Loucy (cell line): Measurements from ENCODE around the gene PUDP.

Source experiments
- EZH2phosphoT487 ChIP-seq: fragments of 200-600 bp; IDR thresholded peaks from 2 replicates; pipeline ENCODE4 v1.6.1; 2018; ENCODE audit warnings: antibody characterized with exemption, mild to moderate bottlenecking, moderate library complexity, borderline replicate concordance
- TF ChIP-seq, protein P1 (sequence below): fragments of 200-600 bp; sonication (generic); conservative IDR thresholded peaks from 2 replicates; pipeline ENCODE4 v1.5.1; 2014; ENCODE audit warnings: mild to moderate bottlenecking, antibody characterized with exemption, low read length

DNA sequence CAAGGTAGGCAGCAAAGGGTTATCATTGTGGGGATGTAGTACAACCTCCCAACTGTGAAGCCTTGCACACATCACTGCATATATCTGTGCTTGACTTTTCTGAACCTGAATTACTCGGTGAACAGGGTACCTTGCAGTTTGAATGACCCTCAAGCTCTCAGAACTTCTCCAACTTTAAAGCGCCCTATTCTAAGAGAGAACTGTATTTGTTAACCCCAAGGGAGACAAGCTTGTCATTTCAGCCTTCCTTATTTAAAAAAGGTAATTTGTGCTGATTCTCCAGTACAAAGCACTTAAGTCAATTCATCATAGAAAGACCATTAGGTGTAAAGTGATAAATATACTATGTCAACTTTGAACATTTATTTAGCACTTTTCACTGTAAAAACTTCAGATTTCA, 122.5 kb downstream of the PUDP start:
- TF ChIP-seq, protein P1, sequence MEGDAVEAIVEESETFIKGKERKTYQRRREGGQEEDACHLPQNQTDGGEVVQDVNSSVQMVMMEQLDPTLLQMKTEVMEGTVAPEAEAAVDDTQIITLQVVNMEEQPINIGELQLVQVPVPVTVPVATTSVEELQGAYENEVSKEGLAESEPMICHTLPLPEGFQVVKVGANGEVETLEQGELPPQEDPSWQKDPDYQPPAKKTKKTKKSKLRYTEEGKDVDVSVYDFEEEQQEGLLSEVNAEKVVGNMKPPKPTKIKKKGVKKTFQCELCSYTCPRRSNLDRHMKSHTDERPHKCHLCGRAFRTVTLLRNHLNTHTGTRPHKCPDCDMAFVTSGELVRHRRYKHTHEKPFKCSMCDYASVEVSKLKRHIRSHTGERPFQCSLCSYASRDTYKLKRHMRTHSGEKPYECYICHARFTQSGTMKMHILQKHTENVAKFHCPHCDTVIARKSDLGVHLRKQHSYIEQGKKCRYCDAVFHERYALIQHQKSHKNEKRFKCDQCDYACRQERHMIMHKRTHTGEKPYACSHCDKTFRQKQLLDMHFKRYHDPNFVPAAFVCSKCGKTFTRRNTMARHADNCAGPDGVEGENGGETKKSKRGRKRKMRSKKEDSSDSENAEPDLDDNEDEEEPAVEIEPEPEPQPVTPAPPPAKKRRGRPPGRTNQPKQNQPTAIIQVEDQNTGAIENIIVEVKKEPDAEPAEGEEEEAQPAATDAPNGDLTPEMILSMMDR = no peak
- TF ChIP-seq EZH2phosphoT487 = no peak
